Measurements from ENCODE around the gene RPP21. TPM values are rescaled to one million over a fixed set of nuclear protein-coding genes. Genes with fewer than 3 reads are reported as not detected.

RPP21 gene
- total RNA-seq, 1 donor from 2014 or later, result 46.0 TPM

GRCh38 chr6:30386166-30386565, 41.2 kb downstream of the RPP21 start:
- no peak for ATAC-seq

GRCh38 chr6:30391240-30391639, 46.3 kb downstream of the RPP21 start:
- no peak for ATAC-seq

GRCh38 chr6:30394139-30394538, 49.2 kb downstream of the RPP21 start:
- no peak for ATAC-seq

Other genes with a start within 250 kb of the RPP21 start
- gene TRIM31, start 232.1 kb upstream of the RPP21 start, total RNA-seq, result 0.20 TPM
- not detected for gene TRIM40, start 209.0 kb upstream of the RPP21 start, total RNA-seq
- gene TRIM10, start 183.9 kb upstream of the RPP21 start, total RNA-seq, result not detected
- not detected for gene TRIM15, start 181.6 kb upstream of the RPP21 start, total RNA-seq
- gene TRIM26, start 131.8 kb upstream of the RPP21 start, total RNA-seq, result 48.3 TPM
- gene TRIM39, start 18.2 kb upstream of the RPP21 start, total RNA-seq, result 9.6 TPM
- gene HLA-E, start 144.4 kb downstream of the RPP21 start, total RNA-seq, result 190 TPM
- 32.5 TPM for gene GNL1, start 211.3 kb downstream of the RPP21 start, total RNA-seq
- 3.5 TPM for gene PRR3, start 212.1 kb downstream of the RPP21 start, total RNA-seq
- 27.1 TPM for gene ABCF1, start 226.3 kb downstream of the RPP21 start, total RNA-seq

All from esophagus mucosa (tissue), 1 donor.